Muscle layer of colon (tissue), 2 donors: ENCODE data around the gene ITSN2.
"Not testable (repeated sequence)": the region's sequence is repeated elsewhere in the genome, so short reads cannot be mapped to it uniquely, and the experiment has no call there.

Experiments
- H3K27ac ChIP-seq: one replicate; pipeline ENCODE4 v1.7.0; 2013; ENCODE audit warnings: low read depth, mild to moderate bottlenecking, low read length, moderate library complexity
- H3K27me3 ChIP-seq, 2 donors: one replicate each; pipeline ENCODE4 v1.7.0; 2013; ENCODE audit warnings: low read length in 2 of 2, mild to moderate bottlenecking in 2 of 2; ENCODE audit not compliant: insufficient read depth in 2 of 2, control insufficient read depth in 1 of 2
- H3K36me3 ChIP-seq: one replicate; pipeline ENCODE4 v1.7.0; 2013; ENCODE audit warnings: mild to moderate bottlenecking, low read length; ENCODE audit not compliant: insufficient read depth
- H3K4me1 ChIP-seq: one replicate; pipeline ENCODE4 v1.7.0; 2013; ENCODE audit warnings: mild to moderate bottlenecking, low read length; ENCODE audit not compliant: insufficient read depth
- H3K4me3 ChIP-seq, 2 donors: one replicate each; pipeline ENCODE4 v1.7.0; 2013; ENCODE audit warnings: low read length in 2 of 2, low read depth in 1 of 2, mild to moderate bottlenecking in 1 of 2, moderate library complexity in 1 of 2
- H3K9ac ChIP-seq: one replicate; pipeline ENCODE4 v1.7.0; 2013; ENCODE audit warnings: low read length
- H3K9me3 ChIP-seq: one replicate; pipeline ENCODE4 v1.7.0; 2013; ENCODE audit warnings: mild to moderate bottlenecking, low read length
- donor health status: abdominal sarcoma.
- donor health status: Adenocarcinoma of cecum.

The ITSN2 gene

GRCh38 chr2:24208490-24208889 is 151.8 kb downstream of the ITSN2 start:
- peaks cover 77% of the 10 kb centered on the region for H3K36me3 ChIP-seq
- no peak overlapping the region for H3K9ac ChIP-seq
- no peak overlapping the region for H3K27ac ChIP-seq
- no peak overlapping the region for H3K4me3 ChIP-seq
- no peaks in the 10 kb centered on the region for H3K9me3 ChIP-seq
- no peaks in the 10 kb centered on the region for H3K27me3 ChIP-seq
- H3K4me1 ChIP-seq: no peaks in the 10 kb centered on the region

- H3K27me3 ChIP-seq: no peaks in the 10 kb centered on the region
- H3K4me3 ChIP-seq: no peak overlapping the region
- no peaks in the 10 kb centered on the region for H3K4me1 ChIP-seq
- no peaks in the 10 kb centered on the region for H3K9me3 ChIP-seq
- H3K9ac ChIP-seq: no peak overlapping the region
- no peak overlapping the region for H3K27ac ChIP-seq
- H3K36me3 ChIP-seq: peaks cover 80% of the 10 kb centered on the region
Measured at GRCh38 chr2:24207359-24207758, 153.0 kb downstream of the ITSN2 start.

- Histone ChIP-seq H3K4me3 (no peak overlapping the region), H3K27me3 (no peaks in the 10 kb centered on the region), H3K36me3 (peaks cover 74% of the 10 kb centered on the region), H3K4me1 (no peaks in the 10 kb centered on the region), H3K9me3 (no peaks in the 10 kb centered on the region), H3K9ac (no peak overlapping the region), H3K27ac (no peak overlapping the region)
Measured at GRCh38 chr2:24206714-24207113, 153.6 kb downstream of the ITSN2 start.

- Histone ChIP-seq H3K4me1 (no peaks in the 10 kb centered on the region), H3K9ac (no peak overlapping the region), H3K36me3 (peaks cover 70% of the 10 kb centered on the region)
Measured at GRCh38 chr2:24206242-24206641, 154.1 kb downstream of the ITSN2 start.

GRCh38 chr2:24205131-24205530 is 155.2 kb downstream of the ITSN2 start:
- no peaks in the 10 kb centered on the region for H3K4me1 ChIP-seq
- H3K4me3 ChIP-seq: no peak overlapping the region
- no peak overlapping the region for H3K9ac ChIP-seq
- no peaks in the 10 kb centered on the region for H3K9me3 ChIP-seq
- no peaks in the 10 kb centered on the region for H3K27me3 ChIP-seq
- H3K27ac ChIP-seq: no peak overlapping the region
- peaks cover 63% of the 10 kb centered on the region for H3K36me3 ChIP-seq

More at GRCh38 chr2:24206242-24206641, 154.1 kb downstream of the ITSN2 start:
- Histone ChIP-seq H3K27me3 (no peaks in the 10 kb centered on the region), H3K27ac (no peak overlapping the region), H3K9me3 (no peaks in the 10 kb centered on the region), H3K4me3 (no peak overlapping the region)

GRCh38 chr2:24204505-24204904 is 155.8 kb downstream of the ITSN2 start:
- Histone ChIP-seq H3K4me3 (no peak overlapping the region), H3K27me3 (no peaks in the 10 kb centered on the region), H3K9me3 (no peaks in the 10 kb centered on the region), H3K27ac (no peak overlapping the region), H3K9ac (no peak overlapping the region), H3K36me3 (peaks cover 57% of the 10 kb centered on the region), H3K4me1 (no peaks in the 10 kb centered on the region)

- Histone ChIP-seq H3K27me3 (no peaks in the 10 kb centered on the region), H3K4me3 (no peak overlapping the region), H3K9ac (no peak overlapping the region), H3K4me1 (no peaks in the 10 kb centered on the region), H3K27ac (no peak overlapping the region), H3K9me3 (no peaks in the 10 kb centered on the region), H3K36me3 (peaks cover 50% of the 10 kb centered on the region)
Measured at GRCh38 chr2:24203787-24204150, 156.6 kb downstream of the ITSN2 start.

GRCh38 chr2:24203029-24203786 is 157.1 kb downstream of the ITSN2 start:
- Histone ChIP-seq H3K9ac (no peak overlapping the region), H3K27me3 (no peaks in the 10 kb centered on the region), H3K36me3 (peaks cover 45% of the 10 kb centered on the region), H3K4me3 (no peak overlapping the region), H3K4me1 (no peaks in the 10 kb centered on the region), H3K27ac (peak overlapping the region; percentile 34), H3K9me3 (no peaks in the 10 kb centered on the region)

GRCh38 chr2:24200799-24201198 is 159.5 kb downstream of the ITSN2 start:
- H3K27ac ChIP-seq: no peak overlapping the region
- H3K9ac ChIP-seq: no peak overlapping the region
- H3K36me3 ChIP-seq: peaks cover 29% of the 10 kb centered on the region
- H3K4me3 ChIP-seq: no peak overlapping the region
- H3K9me3 ChIP-seq: no peaks in the 10 kb centered on the region
- no peaks in the 10 kb centered on the region for H3K4me1 ChIP-seq
- H3K27me3 ChIP-seq: no peaks in the 10 kb centered on the region

- no peak overlapping the region for H3K4me3 ChIP-seq
- no peaks in the 10 kb centered on the region for H3K9me3 ChIP-seq
- peaks cover 22% of the 10 kb centered on the region for H3K36me3 ChIP-seq
- H3K27me3 ChIP-seq: no peaks in the 10 kb centered on the region
- no peak overlapping the region for H3K27ac ChIP-seq
- H3K4me1 ChIP-seq: no peaks in the 10 kb centered on the region
- H3K9ac ChIP-seq: no peak overlapping the region
Measured at GRCh38 chr2:24199968-24200590, 160.3 kb downstream of the ITSN2 start.

- H3K9me3 ChIP-seq, H3K9ac ChIP-seq, H3K27me3 ChIP-seq, H3K4me3 ChIP-seq, H3K36me3 ChIP-seq, H3K27ac ChIP-seq, H3K4me1 ChIP-seq: not testable (repeated sequence)
Measured at GRCh38 chr2:24197213-24197612, 163.1 kb downstream of the ITSN2 start.

- no peaks in the 10 kb centered on the region for H3K27me3 ChIP-seq
- H3K36me3 ChIP-seq: no peaks in the 10 kb centered on the region
- H3K27ac ChIP-seq: no peak overlapping the region
- no peak overlapping the region for H3K4me3 ChIP-seq
- no peaks in the 10 kb centered on the region for H3K9me3 ChIP-seq
- no peak overlapping the region for H3K9ac ChIP-seq
- no peaks in the 10 kb centered on the region for H3K4me1 ChIP-seq
Measured at GRCh38 chr2:24191848-24192247, 168.5 kb downstream of the ITSN2 start.
